ENCODE data around the gene PALLD. TPM values are rescaled to one million over a fixed set of nuclear protein-coding genes. Genes with fewer than 3 reads are reported as not detected.

PALLD gene
- total RNA-seq, 1 donor from 2014 or later, result 38.6 TPM

- no peak for DNase-seq (ENCODE audit: extremely low read depth, low read depth, low spot score)
Observed at GRCh38 chr4:168659741-168660465, 163.1 kb downstream of the PALLD start.

- DNase-seq (ENCODE audit: extremely low read depth, low read depth, low spot score), result no peak
Observed at GRCh38 chr4:168662297-168662984, 165.6 kb downstream of the PALLD start.

GRCh38 chr4:168664242-168664891, 167.5 kb downstream of the PALLD start:
- DNase-seq (ENCODE audit: extremely low read depth, low read depth, low spot score), result no peak

- no peak for DNase-seq (ENCODE audit: extremely low read depth, low read depth, low spot score)
Observed at GRCh38 chr4:168666531-168666930, 169.7 kb downstream of the PALLD start.

- no peak for DNase-seq (ENCODE audit: extremely low read depth, low read depth, low spot score)
Observed at GRCh38 chr4:168667376-168667775, 170.5 kb downstream of the PALLD start.

GRCh38 chr4:168667921-168668320, 171.1 kb downstream of the PALLD start:
- DNase-seq (ENCODE audit: extremely low read depth, low read depth, low spot score), result no peak

- DNase-seq (ENCODE audit: extremely low read depth, low read depth, low spot score), result no peak
Observed at GRCh38 chr4:168673476-168673875, 176.6 kb downstream of the PALLD start.

- DNase-seq (ENCODE audit: extremely low read depth, low read depth, low spot score), result no peak
Observed at GRCh38 chr4:168674077-168674747, 177.4 kb downstream of the PALLD start.

- no peak for DNase-seq (ENCODE audit: extremely low read depth, low read depth, low spot score)
Observed at GRCh38 chr4:168674866-168675265, 178.0 kb downstream of the PALLD start.

GRCh38 chr4:168677063-168677462, 180.2 kb downstream of the PALLD start:
- no peak for DNase-seq (ENCODE audit: extremely low read depth, low read depth, low spot score)

- DNase-seq (ENCODE audit: extremely low read depth, low read depth, low spot score), result no peak
Observed at GRCh38 chr4:168677879-168678278, 181.0 kb downstream of the PALLD start.

- no peak for DNase-seq (ENCODE audit: extremely low read depth, low read depth, low spot score)
Observed at GRCh38 chr4:168678751-168679366, 182.0 kb downstream of the PALLD start.

GRCh38 chr4:168679397-168679796, 182.5 kb downstream of the PALLD start:
- no peak for DNase-seq (ENCODE audit: extremely low read depth, low read depth, low spot score)

- no peak for DNase-seq (ENCODE audit: extremely low read depth, low read depth, low spot score)
Observed at GRCh38 chr4:168679819-168680218, 183.0 kb downstream of the PALLD start.

- no peak for DNase-seq (ENCODE audit: extremely low read depth, low read depth, low spot score)
Observed at GRCh38 chr4:168682898-168683500, 186.1 kb downstream of the PALLD start.

- no peak for DNase-seq (ENCODE audit: extremely low read depth, low read depth, low spot score)
Observed at GRCh38 chr4:168683595-168683994, 186.7 kb downstream of the PALLD start.

- no peak for DNase-seq (ENCODE audit: extremely low read depth, low read depth, low spot score)
Observed at GRCh38 chr4:168685136-168685809, 188.4 kb downstream of the PALLD start.

GRCh38 chr4:168688584-168688983, 191.7 kb downstream of the PALLD start:
- DNase-seq (ENCODE audit: extremely low read depth, low read depth, low spot score), result no peak

GRCh38 chr4:168689791-168690190, 192.9 kb downstream of the PALLD start:
- DNase-seq (ENCODE audit: extremely low read depth, low read depth, low spot score), result no peak

GRCh38 chr4:168690199-168690598, 193.3 kb downstream of the PALLD start:
- no peak for DNase-seq (ENCODE audit: extremely low read depth, low read depth, low spot score)

All from glomerular endothelial cell (primary cell).